HG02870 (cell line): ENCODE measurements around the gene TMEM161B.
"Not testable (repeated sequence)": the region's sequence is repeated elsewhere in the genome, so short reads cannot be mapped to it uniquely, and the experiment has no call there.

Experiments
- ATAC-seq: cut with Tn5 transposase; IDR thresholded peaks from one replicate; pipeline ENCODE4 v1.9.1; 2021; ENCODE audit warnings: mild to moderate bottlenecking, moderate library complexity; ENCODE audit not compliant: unreplicated experiment

Gene TMEM161B

GRCh38 chr5:88268385-88269184, at the start of gene TMEM161B:
TSS of gene TMEM161B (minus strand) at chr5:88268845. CDS start at chr5:88268723, 122 bp downstream.
- peak; percentile 99 for ATAC-seq

GRCh38 chr5:88304356-88304755, 35.7 kb upstream of the TMEM161B start:
- no peak for ATAC-seq

GRCh38 chr5:88298425-88298824, 29.8 kb upstream of the TMEM161B start:
- ATAC-seq, result no peak

- ATAC-seq, result no peak
These were observed 22.2 kb upstream of the TMEM161B start for GRCh38 chr5:88290801-88291200.

GRCh38 chr5:88288528-88289197, 20.0 kb upstream of the TMEM161B start:
- ATAC-seq, result no peak

- no peak for ATAC-seq
These were observed 19.3 kb upstream of the TMEM161B start for GRCh38 chr5:88287846-88288527.

DNA sequence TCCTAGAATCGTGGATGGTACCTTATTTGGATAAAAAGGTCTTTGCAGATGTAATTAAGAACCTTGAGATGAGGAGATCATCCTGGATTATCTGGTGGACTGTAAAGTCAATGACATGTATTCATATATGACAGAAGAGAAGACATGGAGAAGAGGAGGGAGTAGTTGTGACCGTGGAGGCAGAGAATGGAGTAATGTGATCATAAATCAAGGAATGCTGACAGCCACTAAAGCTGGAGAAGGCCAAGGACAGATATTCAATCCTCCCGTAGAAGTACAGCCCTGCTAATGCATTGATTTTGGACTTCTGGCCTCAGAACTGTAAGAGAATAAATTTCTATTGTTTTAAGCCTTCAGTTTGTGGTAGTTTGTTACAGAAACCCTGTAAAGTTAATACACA, 18.7 kb upstream of the TMEM161B start:
- ATAC-seq, result no peak

- ATAC-seq, result no peak
These were observed 15.0 kb upstream of the TMEM161B start for GRCh38 chr5:88283690-88284089.

DNA sequence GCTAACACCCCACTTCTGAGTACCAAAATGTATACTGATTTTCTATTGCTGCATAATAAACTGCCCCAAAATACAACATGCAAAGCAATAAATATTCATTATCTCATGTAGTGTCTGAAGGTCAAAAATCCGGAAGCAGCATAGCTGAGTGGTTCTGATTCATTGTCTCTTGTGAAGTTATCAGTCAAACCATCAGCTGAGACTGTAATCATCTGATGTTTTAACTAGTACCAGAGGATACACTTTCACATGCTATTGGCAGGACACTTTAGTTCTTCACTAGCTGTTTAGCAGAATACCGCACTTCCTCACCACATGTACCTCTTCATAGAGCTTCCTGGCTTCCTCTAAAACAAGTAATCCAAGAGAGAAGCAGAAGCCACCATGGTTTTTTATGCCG, 12.7 kb upstream of the TMEM161B start:
- no peak for ATAC-seq

DNA sequence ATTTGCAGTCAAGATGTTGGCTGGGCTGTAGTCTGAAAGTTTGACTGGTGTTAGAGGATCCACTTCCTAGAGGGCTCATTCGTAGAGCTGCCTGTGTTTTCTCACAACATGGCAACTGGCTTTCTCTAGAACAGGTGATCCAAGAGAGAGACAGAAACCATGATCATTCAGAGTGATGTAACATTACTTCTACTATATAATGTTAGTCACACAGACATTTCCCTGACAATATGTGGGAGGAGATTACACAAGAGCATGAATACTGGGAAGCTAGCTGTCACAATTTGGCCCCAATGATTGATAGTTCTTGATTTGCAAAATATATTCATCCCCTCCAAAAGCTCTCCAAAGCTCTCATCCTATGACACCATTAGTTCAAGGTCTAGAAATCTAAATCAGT, 10.9 kb upstream of the TMEM161B start:
- ATAC-seq, result no peak

DNA sequence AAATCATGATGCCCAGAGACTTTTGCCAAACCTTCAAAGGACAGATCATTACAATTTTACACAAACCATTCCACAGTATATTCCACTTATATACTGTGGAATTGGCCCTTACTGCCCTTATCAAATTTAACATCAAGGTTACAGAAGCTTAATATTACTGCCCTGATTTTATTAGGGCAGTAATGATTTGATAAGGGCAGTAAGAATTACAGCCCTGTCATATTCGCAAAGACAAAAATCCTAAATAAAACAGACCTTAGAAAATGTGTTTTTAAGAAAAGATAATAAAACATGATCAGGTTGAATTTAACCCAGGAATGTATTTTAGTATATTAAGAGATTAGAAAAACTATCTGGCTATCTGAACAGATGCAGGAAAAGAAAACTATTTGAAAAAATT, 7.7 kb upstream of the TMEM161B start:
- no peak for ATAC-seq

DNA sequence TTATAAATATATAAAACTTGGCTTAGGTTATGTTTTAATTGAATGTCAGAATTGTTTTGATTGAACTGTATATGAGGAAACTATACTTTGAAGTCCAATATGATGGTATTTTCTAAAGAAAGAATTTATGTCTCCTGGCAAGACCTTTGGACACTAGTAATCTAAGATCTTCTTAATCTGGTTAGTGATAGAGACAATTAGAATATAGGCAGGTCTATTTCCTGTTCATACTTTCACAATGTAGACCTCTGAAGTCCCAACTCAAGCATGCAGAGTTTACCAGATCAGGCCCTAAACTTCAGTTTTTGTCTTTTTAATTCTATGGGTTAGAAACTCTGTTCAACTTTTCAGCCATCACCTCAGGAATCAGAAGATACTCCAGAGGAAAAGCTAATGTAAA, 6.9 kb upstream of the TMEM161B start:
- ATAC-seq, result no peak

- peak; percentile 1 for ATAC-seq
These were observed 652 bp upstream of the TMEM161B start for GRCh38 chr5:88269222-88269771.

GRCh38 chr5:88264565-88264964, 4.1 kb downstream of the TMEM161B start:
- ATAC-seq, result not testable (repeated sequence)

GRCh38 chr5:88263349-88263748, 5.3 kb downstream of the TMEM161B start:
- no peak for ATAC-seq

- no peak for ATAC-seq
These were observed 6.5 kb downstream of the TMEM161B start for GRCh38 chr5:88262116-88262515.

GRCh38 chr5:88258636-88259035, 10.0 kb downstream of the TMEM161B start:
- ATAC-seq, result no peak

DNA sequence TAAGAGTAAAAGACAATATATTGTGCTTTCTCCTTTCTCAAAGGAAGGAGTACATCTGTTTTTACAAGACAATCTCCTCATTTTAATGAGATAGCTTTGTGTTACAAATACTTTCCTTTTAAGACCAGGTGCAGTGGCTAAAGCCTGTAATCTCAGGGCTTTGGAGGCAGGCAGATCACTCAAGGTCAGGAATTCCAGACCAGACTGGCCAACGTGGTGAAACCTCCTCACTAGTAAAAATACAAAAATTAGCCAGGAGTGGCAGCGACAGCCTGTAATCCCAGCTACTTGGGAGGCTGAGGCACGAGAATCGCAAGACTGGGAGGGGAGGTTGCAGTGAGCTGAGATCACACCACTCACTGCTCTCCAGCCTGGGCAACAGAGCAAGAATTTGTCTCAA, 11.8 kb downstream of the TMEM161B start:
- no peak for ATAC-seq

- ATAC-seq, result no peak
These were observed 12.6 kb downstream of the TMEM161B start for GRCh38 chr5:88256037-88256436.

- ATAC-seq, result no peak
These were observed 14.3 kb downstream of the TMEM161B start for GRCh38 chr5:88254320-88254719.

DNA sequence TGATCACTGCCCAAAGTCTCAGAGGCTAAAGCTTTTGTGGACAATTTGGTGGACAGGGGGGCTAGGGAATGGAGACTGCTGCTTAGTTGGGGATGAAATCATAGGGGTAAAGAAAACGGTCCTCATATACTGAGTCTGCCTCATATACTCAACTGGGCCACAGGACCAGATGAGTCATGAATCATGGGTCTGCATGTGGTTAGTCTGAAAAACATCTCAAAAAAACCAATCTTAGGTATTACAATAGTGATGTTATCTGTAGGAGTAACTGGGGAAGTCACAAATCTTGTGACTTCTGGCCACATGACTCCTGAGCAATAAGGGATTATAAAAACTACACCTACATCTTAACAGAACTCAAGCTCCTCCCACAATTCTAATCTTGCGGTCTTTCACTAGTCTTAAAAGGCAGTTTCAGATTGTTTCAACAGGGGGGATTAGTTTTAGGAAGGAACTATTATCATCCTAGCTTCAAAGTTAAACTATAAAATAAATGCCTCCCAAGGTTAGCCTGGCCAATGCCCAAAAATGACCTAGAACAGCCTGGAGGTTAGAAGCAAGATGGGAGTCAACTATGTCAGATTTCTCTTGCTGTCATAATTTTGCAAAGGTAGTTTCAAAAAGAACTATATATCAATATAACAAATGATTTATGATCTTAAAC, 17.5 kb downstream of the TMEM161B start:
- ATAC-seq, result peak; percentile 68
